Ovary (tissue), 9 donors: Measurements from ENCODE around the gene TRAM2. TPM values are rescaled to one million over a fixed set of nuclear protein-coding genes. Genes with fewer than 3 reads are reported as not detected.

Experiments
- DNase-seq, 5 donors: peaks; one replicate each; pipeline ENCODE4 v3.0.0-alpha.2; 2019 to 2020
- H3K27ac ChIP-seq, 2 donors: fragments of 200-600 bp; one replicate each; pipeline versions ENCODE4 v1.5.1 to v1.8.0; 2019 to 2022
- H3K27me3 ChIP-seq: fragments of 200-600 bp; one replicate; pipeline ENCODE4 v1.8.0; 2022
- H3K36me3 ChIP-seq: fragments of 200-600 bp; sonication (generic); one replicate; pipeline ENCODE4 v1.5.1; 2019
- H3K4me1 ChIP-seq: one replicate; pipeline ENCODE4 v1.8.1; 2013; ENCODE audit warnings: mild to moderate bottlenecking, moderate library complexity; ENCODE audit not compliant: insufficient read depth
- H3K4me3 ChIP-seq: fragments of 200-600 bp; sonication (generic); one replicate; pipeline ENCODE4 v1.5.1; 2017
- H3K9me3 ChIP-seq, 2 donors: fragments of 200-600 bp in 1 of 2; sonication (generic) in 1 of 2; one replicate each; pipeline versions ENCODE4 v1.5.1 to v1.8.1; 2013 to 2019; ENCODE audit warnings: mild to moderate bottlenecking in 1 of 2, moderate library complexity in 1 of 2
- CTCF ChIP-seq, 3 donors: fragments of 450-650 bp in 2 of 3; fragments of 200-600 bp in 1 of 3; IDR thresholded peaks; one replicate each; pipeline versions ENCODE4 v1.5.1 to v1.8.0; 2016 to 2022; ENCODE audit warnings: antibody characterized with exemption in 3 of 3, mild to moderate bottlenecking in 1 of 3
- EP300 ChIP-seq: sonication (generic); formaldehyde crosslinking; IDR thresholded peaks from one replicate; pipeline ENCODE4 v1.6.1; 2017; ENCODE audit warnings: antibody characterized with exemption
- POLR2A ChIP-seq: fragments of 450-650 bp; IDR thresholded peaks from one replicate; pipeline ENCODE4 v1.6.1; 2017; ENCODE audit warnings: antibody characterized with exemption, mild to moderate bottlenecking, moderate library complexity
- WGBS, 3 donors: extraction: QIAGEN DNeasy Blood & Tissue Kit in 1 of 3; methylation state at CpG; one replicate each; pipeline versions ENCODE4 v1.1.5 to v1.1.7; 2013 to 2017; 5-methylcytosine and 5-hydroxymethylcytosine counted together
- intact Hi-C, 4 donors: fragments of 100-400 bp; cut with DNase I; formaldehyde crosslinking; loops; one replicate each; pipeline versions ENCODE4 v1.11.0 to v1.15.1; 2022 to 2023
- polyA plus RNA-seq, 2 donors: library from polyadenylated mRNA; stranded (reverse); fragments of 200-250 nt in 1 of 2; fragments of 350-450 nt in 1 of 2; fragmentation: Illumina TruSeq in 1 of 2; extraction: RNeasy Lipid Tissue Mini Kit (QIAGEN cat#74804) in 1 of 2; gene quantifications; one replicate each; pipeline ENCODE4 v1.2.3, GENCODE V29; 2013 to 2014
- total RNA-seq, 7 donors: library from RNA; depleted of rRNA in 2 of 7; stranded (reverse); fragments of >200 nt in 2 of 7; fragmentation: NEBNext Ultra II Directional in 3 of 7; extraction: Animal tissue kit (Norgen Biotek cat#: 25700) in 3 of 7; gene quantifications; one replicate each; pipeline versions ENCODE4 v1.1.0 to v1.2.4, GENCODE V29; 2016 to 2023
- donor health status: DM: no; HTN: no; CAD: no; lungs with moderate emphysema.
- donor health status: DM: no; HTN: no; CAD: no.
- donor health status: Bipolar disorder and iron deficiency.
- donor health status: DM: yes; HTN: yes; CAD: no.
- donor health status: DM: no; HTN: no; CAD: no.
- donor health status: DM: yes; HTN: yes; CAD: no.

Gene TRAM2
- total and polyA plus RNA-seq, 9 donors: 7.7 to 36.9 (median 22.0) TPM

- 66 to 75% (median 73%) methylated on average over 13 of the region's 13 CpGs for WGBS, 3 donors
- Histone ChIP-seq H3K36me3 (no peaks in the 10 kb centered on the region), H3K9me3 (no peaks in the 10 kb centered on the region), H3K27ac (peak overlapping the region; percentile 48 to 88), H3K4me3 (no peak overlapping the region), H3K27me3 (no peaks in the 10 kb centered on the region), H3K4me1 (peaks cover 22% of the 10 kb centered on the region)
- no peak for DNase-seq
- intact Hi-C loops: loop anchor here (5.0 to 10.0 kb wide), 3 partner anchors 56 to 94 kb away; partner anchors contain the start of genes TRAM2 (in 4 of the 4) and EFHC1 (in 1 of the 4)
- no peak for TF ChIP-seq POLR2A
- TF ChIP-seq EP300: no peak
- no peak for TF ChIP-seq CTCF (IDR thresholded peaks at IDR 0.05)
Measured at GRCh38 chr6:52518279-52518945, 58.4 kb downstream of the TRAM2 start.

GRCh38 chr6:52517502-52518278 is 59.2 kb downstream of the TRAM2 start:
- Histone ChIP-seq H3K36me3 (no peaks in the 10 kb centered on the region), H3K27ac (peak overlapping the region; percentile 48 to 88), H3K27me3 (no peaks in the 10 kb centered on the region), H3K4me3 (no peak overlapping the region), H3K4me1 (peaks cover 22% of the 10 kb centered on the region), H3K9me3 (no peaks in the 10 kb centered on the region)
- TF ChIP-seq EP300 (no peak), POLR2A (peak; percentile 45)
- 14 to 21% (median 17%) methylated on average over 14 of the region's 14 CpGs for WGBS, 3 donors
- DNase-seq: peak; percentile 88 to 93 (median 92)
- intact Hi-C loops: loop anchor here (5.0 to 10.0 kb wide), 3 partner anchors 57 to 93 kb away; partner anchors contain the start of genes TRAM2 (in 4 of the 4) and EFHC1 (in 1 of the 4)

GRCh38 chr6:52516943-52517342 is 59.9 kb downstream of the TRAM2 start:
- WGBS, 3 donors: 86 to 95% (median 94%) methylated on average over 3 of the region's 3 CpGs
- Histone ChIP-seq H3K27me3 (no peaks in the 10 kb centered on the region), H3K4me3 (no peak overlapping the region), H3K9me3 (no peaks in the 10 kb centered on the region), H3K36me3 (no peaks in the 10 kb centered on the region), H3K4me1 (peaks cover 21% of the 10 kb centered on the region), H3K27ac (no peak overlapping the region)
- TF ChIP-seq POLR2A (no peak), EP300 (no peak), CTCF (IDR thresholded peaks at IDR 0.05) (no peak)
- intact Hi-C loops: loop anchor here (5.0 to 10.0 kb wide), 3 partner anchors 58 to 92 kb away; partner anchors contain the start of genes TRAM2 (in 4 of the 4) and EFHC1 (in 1 of the 4)
- no peak for DNase-seq

- H3K4me1 ChIP-seq: peaks cover 27% of the 10 kb centered on the region
- no peak for DNase-seq
- no peaks in the 10 kb centered on the region for H3K9me3 ChIP-seq
- TF ChIP-seq POLR2A: no peak
- no peak for TF ChIP-seq EP300
- no peak for TF ChIP-seq CTCF (IDR thresholded peaks at IDR 0.05)
- WGBS, 3 donors: 77 to 96% (median 91%) methylated on average over 1 of the region's 1 CpG
- no peaks in the 10 kb centered on the region for H3K27me3 ChIP-seq
- no peaks in the 10 kb centered on the region for H3K36me3 ChIP-seq
- intact Hi-C loops: loop anchor here (5.0 to 10.0 kb wide), 3 partner anchors 59 to 91 kb away; partner anchors contain the start of genes TRAM2 (in 4 of the 4) and EFHC1 (in 1 of the 4)
- no peak overlapping the region for H3K4me3 ChIP-seq
- no peak overlapping the region for H3K27ac ChIP-seq
Measured at GRCh38 chr6:52516269-52516668, 60.6 kb downstream of the TRAM2 start.
